Right ventricle myocardium superior (tissue), 1 donor: ENCODE data around the gene ERP44. TPM values are rescaled to one million over a fixed set of nuclear protein-coding genes. Genes with fewer than 3 reads are reported as not detected.
"Not testable (repeated sequence)": the region's sequence is repeated elsewhere in the genome, so short reads cannot be mapped to it uniquely, and the experiment has no call there.

Experiments
- ATAC-seq: fragments of 200-7000 bp; cut with Tn5 transposase; one replicate; pipeline ENCODE4 v1.9.1; 2020; ENCODE audit warnings: mild to moderate bottlenecking; ENCODE audit not compliant: poor library complexity
- DNase-seq: peaks from one replicate; pipeline ENCODE4 v3.0.0-alpha.2; 2020
- intact Hi-C: fragments of 100-400 bp; cut with DNase I; formaldehyde crosslinking; loops from one replicate; pipeline ENCODE4 v1.11.2; 2022
- total RNA-seq: library from RNA; stranded (reverse); fragmentation: NEBNext Ultra II Directional; extraction: Animal tissue kit (Norgen Biotek cat#: 25700); gene quantifications from one replicate; pipeline ENCODE4 v1.2.1, GENCODE V29; 2021
- donor health status: DM: no; HTN: yes; CAD: no; lungs with severe emphysema.

Gene ERP44
- total RNA-seq, 1 donor from 2014 or later: 13.5 TPM

GRCh38 chr9:100074093-100074492, 24.7 kb downstream of the ERP44 start:
- no peak for ATAC-seq
- intact Hi-C loops: no loop called here
- DNase-seq: no peak

DNA sequence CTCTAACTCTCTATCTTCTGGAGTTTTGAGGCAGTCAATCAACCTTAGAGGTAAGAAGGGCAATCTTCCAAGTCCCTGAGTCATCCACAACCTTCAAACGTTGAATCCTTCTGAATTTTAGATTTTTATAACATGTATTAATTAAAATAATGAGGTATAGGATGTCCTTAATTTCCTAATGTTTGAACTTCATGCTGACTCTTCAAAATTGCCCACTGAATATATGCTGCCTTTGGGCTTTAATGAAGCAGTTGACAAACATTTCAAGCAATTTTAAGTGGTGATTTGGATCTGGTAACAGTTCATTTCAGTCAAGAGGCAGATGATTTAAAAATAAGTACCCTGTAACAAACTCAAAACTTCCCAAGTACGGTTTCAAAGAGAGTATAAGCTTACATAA, 26.0 kb downstream of the ERP44 start:
- ATAC-seq (no peak), DNase-seq (no peak)
- intact Hi-C loops: no loop called here

DNA sequence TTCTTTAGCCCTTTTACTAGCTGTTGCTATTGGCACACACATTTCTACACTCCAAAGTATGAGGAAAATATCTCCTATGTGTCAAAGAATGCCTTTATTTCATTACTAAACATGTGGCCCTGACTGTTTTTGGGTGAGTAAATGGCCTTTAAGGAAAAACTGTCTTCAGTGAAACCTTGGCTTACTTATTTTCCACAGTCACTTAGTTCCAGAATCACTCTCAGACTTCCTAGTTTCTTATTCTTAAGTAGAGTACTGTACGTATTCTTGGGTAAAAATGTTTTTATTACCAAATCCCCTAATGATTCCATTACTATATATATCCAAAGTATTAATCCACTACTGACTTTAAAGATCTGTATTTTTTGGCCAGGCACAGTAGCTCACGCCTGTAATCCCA, 27.5 kb downstream of the ERP44 start:
- ATAC-seq (no peak), DNase-seq (no peak)
- intact Hi-C loops: no loop called here

DNA sequence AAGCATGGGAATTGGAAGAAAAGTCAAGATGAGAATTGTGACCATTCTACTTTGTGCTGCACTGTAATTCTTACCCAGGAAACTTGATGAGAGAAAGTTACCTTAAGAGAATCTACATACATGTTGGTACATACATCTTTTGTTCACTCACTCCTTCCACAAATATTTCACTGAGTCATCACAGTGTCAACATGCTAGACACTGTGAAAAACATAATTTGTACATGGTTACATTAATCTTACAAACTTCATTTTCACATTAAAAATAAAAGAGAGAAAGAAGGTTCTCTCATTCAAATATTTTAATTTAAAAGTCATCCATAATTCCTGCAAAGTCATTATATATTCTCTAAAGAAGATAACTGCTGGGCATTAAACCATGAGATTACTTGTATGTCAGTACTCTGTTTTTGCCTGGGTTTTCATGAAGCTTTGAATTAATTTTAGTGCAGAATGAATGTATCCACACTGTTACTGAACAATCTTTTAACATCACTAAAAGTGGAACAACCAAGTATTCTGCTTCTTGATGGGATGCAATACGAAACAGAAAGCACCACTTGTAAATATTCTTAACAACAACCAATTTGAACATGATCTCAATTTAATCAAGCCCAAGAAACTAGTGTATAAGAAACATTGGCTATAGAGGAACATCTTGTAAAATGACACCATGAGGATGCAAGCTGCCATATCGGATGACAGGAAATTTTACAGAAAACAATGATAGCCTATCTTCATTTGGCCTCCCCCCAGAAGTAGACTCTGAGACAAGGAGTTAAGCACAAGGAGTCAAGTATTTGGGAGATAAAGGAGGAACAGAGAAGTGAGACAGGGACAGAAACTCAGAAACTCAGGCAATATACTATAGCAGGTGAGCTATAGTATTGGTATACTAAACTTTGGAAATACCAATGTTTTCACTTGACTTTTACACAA, 28.4 kb downstream of the ERP44 start:
- no peak for ATAC-seq
- no peak for DNase-seq
- intact Hi-C loops: no loop called here

DNA sequence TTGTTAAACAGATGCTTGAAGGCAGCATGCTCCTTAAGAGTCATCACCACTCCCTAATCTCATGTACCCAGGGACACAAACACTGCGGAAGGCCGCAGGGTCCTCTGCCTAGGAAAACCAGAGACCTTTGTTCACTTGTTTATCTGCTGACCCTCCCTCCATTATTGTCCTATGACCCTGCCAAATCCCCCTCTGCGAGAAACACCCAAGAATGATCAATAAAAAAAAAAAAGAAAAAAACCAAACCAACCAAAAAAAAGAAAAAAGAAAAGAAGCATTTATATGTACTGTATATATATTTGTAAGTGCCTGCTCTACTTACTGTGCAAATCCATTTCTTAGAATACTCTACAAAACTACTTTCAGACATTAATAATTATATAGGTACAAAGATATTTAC, 29.7 kb downstream of the ERP44 start:
- intact Hi-C loops, DNase-seq, ATAC-seq: not testable (repeated sequence)

- intact Hi-C loops, DNase-seq, ATAC-seq: not testable (repeated sequence)
These were observed 30.8 kb downstream of the ERP44 start for GRCh38 chr9:100067990-100068389.

DNA sequence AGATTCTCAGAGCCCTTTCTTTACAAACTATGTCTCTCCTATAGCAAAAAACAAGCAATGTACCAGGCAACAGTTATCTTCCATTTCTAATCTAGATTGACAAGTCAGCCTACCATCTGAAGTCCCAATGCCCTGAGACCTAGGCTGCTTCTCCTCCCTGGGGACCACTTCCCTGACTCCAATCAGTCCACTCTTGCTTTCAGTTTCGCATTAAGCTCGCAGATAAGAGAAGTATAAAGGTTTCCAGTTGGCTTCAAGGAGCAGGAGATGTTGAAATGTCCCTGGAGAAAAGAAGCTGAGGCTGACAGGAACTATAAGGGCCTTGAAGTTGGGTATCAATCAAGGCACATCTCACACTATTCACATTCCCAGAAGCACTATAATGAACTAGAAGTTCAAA, 32.3 kb downstream of the ERP44 start:
- DNase-seq (no peak), ATAC-seq (peak; percentile 74)
- intact Hi-C loops: no loop called here

DNA sequence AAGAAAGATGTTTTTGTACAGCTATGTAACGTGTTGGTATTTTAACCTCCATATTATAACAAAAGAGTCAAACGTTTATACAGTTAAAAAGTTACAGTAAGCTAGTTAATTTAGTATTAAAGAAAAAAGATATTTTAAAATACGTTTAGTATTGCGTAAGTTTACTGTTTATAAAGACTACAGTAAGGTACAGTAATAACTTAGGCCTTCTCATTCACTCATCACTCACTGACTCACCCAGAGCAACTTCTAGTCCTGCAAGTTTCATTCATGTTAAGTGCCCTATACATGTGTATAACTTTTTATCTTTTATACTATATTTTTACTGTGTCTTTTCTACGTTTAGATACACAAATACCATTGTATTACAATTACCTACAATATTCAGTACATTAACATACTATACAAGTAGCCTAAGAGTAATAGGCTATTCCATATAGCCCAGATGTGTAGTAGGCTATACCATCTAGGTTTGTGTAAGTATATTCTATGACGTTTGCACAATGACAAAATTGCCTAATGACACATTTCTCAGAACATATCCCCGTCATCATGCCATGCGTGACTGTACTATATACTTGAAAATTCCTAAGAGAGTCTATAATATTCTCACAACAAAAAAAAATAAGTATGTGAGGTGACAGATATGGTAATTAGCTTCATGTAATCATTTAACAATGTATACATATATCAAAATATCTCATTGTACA, 33.8 kb downstream of the ERP44 start:
- ATAC-seq (no peak), DNase-seq (no peak)
- intact Hi-C loops: no loop called here

DNA sequence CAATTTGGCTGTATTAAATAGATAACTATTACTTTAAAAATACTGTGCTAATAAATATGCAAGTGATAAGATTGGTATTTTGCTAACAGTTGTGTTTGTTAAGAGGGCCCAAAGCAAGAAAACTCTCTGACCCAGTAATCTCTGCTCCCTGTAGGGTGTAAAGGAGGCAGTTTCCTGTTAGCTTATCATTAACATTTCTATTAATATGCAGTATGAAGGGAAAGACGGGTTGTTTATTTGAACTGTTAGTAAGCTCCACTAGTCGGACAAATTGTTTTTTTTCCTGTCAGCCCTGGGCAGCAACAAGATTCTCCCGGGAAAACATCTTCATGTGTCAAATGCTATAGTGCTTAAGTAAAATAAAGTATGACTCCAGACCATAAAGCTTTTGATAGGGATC, 35.6 kb downstream of the ERP44 start:
- intact Hi-C loops: no loop called here
- DNase-seq (no peak), ATAC-seq (peak; percentile 52)

DNA sequence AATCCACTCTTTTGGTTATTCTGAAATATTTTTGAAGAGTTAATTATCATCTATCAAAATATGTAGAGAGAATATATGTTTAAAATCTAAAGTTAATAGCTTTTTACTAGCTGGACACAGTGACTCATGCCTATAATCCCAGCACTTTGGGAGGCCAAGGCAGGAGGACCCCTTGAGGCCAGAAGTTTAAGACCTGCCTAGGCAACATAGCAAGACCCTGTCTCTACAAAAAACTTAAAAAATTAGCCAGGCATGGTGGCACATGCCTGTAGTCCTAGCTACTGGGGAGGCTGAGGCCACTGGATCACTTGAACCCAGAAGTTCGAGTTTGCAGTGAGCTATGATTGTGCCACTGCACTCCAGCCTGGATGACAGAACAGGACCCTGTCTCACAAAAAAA, 36.1 kb downstream of the ERP44 start:
- DNase-seq, intact Hi-C loops, ATAC-seq: not testable (repeated sequence)

DNA sequence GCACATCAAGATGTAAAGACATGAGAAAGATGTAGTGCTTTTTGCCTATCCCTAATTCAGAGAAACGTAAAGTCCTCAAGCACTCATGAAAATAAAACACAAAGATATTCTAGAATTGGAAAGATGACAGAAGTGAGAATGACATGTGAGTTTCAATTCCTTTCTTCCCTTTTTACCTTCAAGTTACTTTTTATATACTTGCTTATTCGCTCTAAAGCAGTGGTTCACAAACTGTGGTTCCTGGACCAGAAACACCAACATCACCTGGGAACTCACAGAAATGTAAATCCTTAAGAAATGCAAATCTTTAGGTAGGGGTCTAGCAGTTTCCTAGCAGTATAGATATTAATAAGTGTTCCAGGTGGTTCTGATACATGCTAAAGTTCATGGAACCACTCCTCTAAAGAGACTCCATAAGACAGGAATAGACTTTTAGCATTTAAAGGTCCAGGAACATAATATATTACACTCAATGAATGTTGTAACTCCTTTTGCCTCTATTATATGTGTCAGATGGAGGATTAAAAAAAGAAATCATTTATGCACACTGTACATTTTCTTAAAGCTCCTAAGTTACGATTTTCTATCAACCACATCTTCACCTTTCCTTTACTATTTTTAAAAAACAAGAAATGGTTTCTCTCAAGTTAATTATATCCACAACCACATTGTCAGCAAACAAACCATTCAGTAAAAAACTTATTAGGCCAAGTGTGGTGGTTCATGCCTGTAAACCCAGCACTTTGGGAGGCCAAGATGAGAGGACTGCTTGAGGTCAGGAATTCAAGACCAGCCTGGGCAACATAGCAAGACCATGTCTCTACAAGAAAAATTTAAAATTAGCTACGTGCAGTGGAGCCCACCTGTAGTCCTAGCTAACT, 39.9 kb downstream of the ERP44 start:
- intact Hi-C loops: no loop called here
- no peak for DNase-seq
- no peak for ATAC-seq

DNA sequence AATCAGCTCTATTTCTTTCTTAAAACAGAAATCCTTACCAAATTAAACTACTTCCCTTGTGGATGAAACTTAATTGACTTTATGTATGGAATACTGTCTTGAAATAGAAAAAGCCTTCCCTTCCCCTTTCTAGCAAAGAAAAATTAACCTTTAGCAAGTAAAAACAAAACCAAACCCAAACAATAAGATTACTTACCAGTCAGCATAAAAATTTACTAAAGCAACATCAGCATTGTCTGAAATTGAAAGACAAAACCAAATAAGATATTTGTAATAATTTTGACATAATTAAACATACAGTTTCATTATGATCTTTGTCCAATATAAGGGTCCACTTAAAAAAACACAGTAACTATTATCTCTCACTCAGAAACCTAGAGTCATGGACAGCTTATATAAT, 41.2 kb downstream of the ERP44 start:
- intact Hi-C loops: no loop called here
- ATAC-seq (no peak), DNase-seq (no peak)

DNA sequence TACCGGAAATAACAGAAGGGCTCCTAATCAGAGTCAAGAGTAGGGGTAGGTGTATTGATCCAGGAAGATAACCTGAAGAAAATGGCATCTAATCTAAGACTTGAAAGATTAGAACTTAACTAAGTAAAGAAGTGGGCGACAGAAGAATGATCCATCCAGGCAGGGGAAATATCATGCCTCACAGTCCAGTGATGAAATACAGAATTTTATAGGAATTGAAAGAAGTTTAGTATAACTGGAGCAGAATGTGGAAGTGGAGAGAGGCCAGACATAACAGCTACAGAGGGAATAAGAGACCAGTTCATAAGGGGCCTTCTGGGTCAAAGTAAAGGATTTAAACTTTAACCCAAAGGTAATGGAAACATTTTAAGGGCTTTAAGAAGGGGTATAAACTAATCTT, 42.2 kb downstream of the ERP44 start:
- intact Hi-C loops: no loop called here
- DNase-seq: no peak
- no peak for ATAC-seq

DNA sequence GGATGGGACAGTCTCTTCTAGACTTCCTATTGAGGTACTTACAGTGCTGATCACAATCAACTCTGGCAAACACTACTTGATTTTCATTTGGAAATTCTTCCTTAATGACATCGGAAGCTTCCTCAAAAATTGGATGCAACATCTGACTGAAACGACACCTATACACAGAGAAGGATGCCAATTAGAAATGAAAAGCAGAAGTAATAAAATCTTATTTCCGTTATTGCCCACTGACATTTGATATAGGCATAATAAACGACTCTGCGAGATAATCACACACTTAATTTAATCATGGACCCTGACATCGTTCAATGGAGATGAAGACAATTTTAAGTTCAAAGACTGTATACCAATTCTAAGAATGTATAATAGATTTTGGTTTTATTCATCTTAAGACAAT, 46.4 kb downstream of the ERP44 start:
- ATAC-seq (no peak), DNase-seq (no peak)
- intact Hi-C loops: no loop called here

- DNase-seq: no peak
- intact Hi-C loops: no loop called here
- ATAC-seq: no peak
These were observed 49.2 kb downstream of the ERP44 start for GRCh38 chr9:100049551-100049950.

DNA sequence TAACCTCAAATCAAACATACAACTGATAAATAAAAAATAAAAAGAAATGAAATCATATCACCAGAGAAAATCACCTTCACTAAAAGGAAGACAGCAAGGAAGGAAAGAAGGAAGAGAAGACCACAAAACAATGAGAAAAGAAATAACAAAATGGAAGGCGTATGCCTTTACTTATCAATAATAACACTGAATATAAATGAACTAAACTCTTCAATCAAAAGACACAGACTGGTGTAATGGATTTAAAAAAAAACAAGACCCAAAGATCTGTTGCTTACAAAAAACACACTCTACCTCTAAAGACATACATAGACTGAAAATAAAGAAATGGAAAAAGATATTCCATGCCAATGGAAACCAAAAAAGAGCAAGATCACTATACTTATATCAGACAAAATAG, 60.3 kb downstream of the ERP44 start:
- ATAC-seq: no peak
- intact Hi-C loops: no loop called here

DNA sequence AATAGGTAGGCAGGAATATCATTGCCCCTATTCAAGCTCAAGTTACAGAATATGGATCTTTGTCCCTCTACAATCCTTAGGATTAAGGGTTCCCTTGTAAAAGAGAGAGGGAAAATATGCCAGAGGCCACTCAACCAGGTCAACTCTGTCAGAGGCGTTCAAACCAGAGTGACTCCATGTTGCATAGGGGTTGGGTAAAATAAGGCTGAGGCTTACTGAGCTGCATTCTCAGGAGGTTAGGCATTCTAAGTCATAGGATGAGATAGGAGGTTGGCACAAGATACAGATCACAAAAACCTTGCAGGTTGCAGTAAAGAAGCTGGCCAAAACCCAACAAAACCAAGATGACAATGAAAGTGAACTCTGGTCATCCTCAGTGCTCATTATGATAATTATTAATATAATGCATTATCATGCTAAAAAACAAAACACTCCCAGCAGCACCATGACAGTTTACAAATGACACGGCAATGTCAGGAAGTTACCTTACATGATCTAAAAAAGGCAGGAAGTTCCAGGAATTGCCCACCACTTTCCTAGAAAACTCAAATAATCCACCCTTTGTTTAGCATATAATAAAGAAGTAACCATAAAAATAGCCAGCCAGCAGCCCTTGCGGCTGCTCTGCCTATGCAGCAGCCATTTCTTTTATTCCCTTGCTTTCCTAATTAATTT, 64.8 kb downstream of the ERP44 start:
- ATAC-seq (no peak), DNase-seq (no peak)
- intact Hi-C loops: loop anchor here (5.0 kb wide), 1 partner anchor 293 kb away; no protein-coding TSS in a partner anchor

More for the DNA sequence above, 60.3 kb downstream of the ERP44 start:
- DNase-seq: no peak

GRCh38 chr9:100030548-100030947, 68.3 kb downstream of the ERP44 start:
- no peak for DNase-seq
- intact Hi-C loops: loop anchor here (5.0 kb wide), 1 partner anchor 297 kb away; no protein-coding TSS in a partner anchor
- ATAC-seq: no peak
